K562 (cell line): ENCODE results near the gene LHX3. TPM values are rescaled to one million over a fixed set of nuclear protein-coding genes. Genes with fewer than 3 reads are reported as not detected.

Source experiments
- CBFB ChIP-seq: sonication (generic); formaldehyde crosslinking; IDR thresholded peaks from 2 replicates; pipeline ENCODE4 v1.4.0; 2020; ENCODE audit warnings: mild to moderate bottlenecking, missing genetic modification reagents
- POLR2H ChIP-seq: IDR thresholded peaks from 2 replicates; pipeline ENCODE4 v1.6.1; 2016; ENCODE audit warnings: missing genetic modification characterization, low read depth, mild to moderate bottlenecking, control low read depth, missing compliant biosample characterization, moderate library complexity
- SETDB1 ChIP-seq: IDR thresholded peaks from one replicate; pipeline ENCODE4 v1.6.1; 2012; ENCODE audit warnings: low read length, control low read depth, inconsistent platforms
- YBX1 ChIP-seq: fragments of 450-650 bp; IDR thresholded peaks from 2 replicates; pipeline ENCODE4 v1.7.1; 2016; ENCODE audit warnings: mild to moderate bottlenecking
- ZNF407 ChIP-seq: fragments of 450-650 bp; IDR thresholded peaks from 2 replicates; pipeline ENCODE4 v1.6.1; 2016; ENCODE audit warnings: low read depth
- ZNF583 ChIP-seq: fragments of 250-450 bp; sonication (Bioruptor Pico); IDR thresholded peaks from 2 replicates; pipeline ENCODE4 v1.4.0; 2020
- polyA plus RNA-seq, 8 experiments: library from polyadenylated mRNA; depleted of rRNA in 4 of 8; stranded (reverse) in 5 of 8; unstranded in 3 of 8; fragments of >200 nt; fragmentation: Nextera tagmentation in 2 of 8; fragmentation: Illumina TruSeq in 1 of 8; extraction: Ambion mirVana in 2 of 8; extraction: Trizol in 1 of 8; gene quantifications; 2 replicates each; pipeline versions ENCODE4 v1.2.1 to v1.2.3, GENCODE V29; 2011 to 2014; ENCODE audit warnings: inconsistent platforms in 1 of 8, missing spikeins in 1 of 8
- total RNA-seq, 7 experiments: library from RNA; depleted of rRNA in 6 of 7; stranded (reverse); fragments of >200 nt in 6 of 7; fragmentation: Illumina TruSeq in 2 of 7; extraction: Trizol in 2 of 7; gene quantifications; 2 replicates each; pipeline versions ENCODE4 v1.2.1 to v1.2.3, GENCODE V29; 2011 to 2021; ENCODE audit warnings: low replicate concordance in 1 of 7
- TF ChIP-seq, protein P1 (sequence below): fragments of 250-450 bp; sonication (Bioruptor Pico); IDR thresholded peaks from 2 replicates; pipeline ENCODE4 v1.9.0; 2021; ENCODE audit warnings: mild to moderate bottlenecking, inconsistent platforms

Gene LHX3
- total and polyA plus RNA-seq, 9 of the 15 experiments (the other 6 are each of a cell fraction or from before 2014, with no cell fraction given) = 0.09 TPM; not detected in 8

GRCh38 chr9:136180586-136180985, 24.3 kb downstream of the LHX3 start (continued):
- TF ChIP-seq ZNF407 (no peak), POLR2H (no peak), YBX1 (no peak), CBFB (CRISPR knock-in tag) (no peak), SETDB1 (no peak), ZNF583 (no peak)
- TF ChIP-seq, protein P1, sequence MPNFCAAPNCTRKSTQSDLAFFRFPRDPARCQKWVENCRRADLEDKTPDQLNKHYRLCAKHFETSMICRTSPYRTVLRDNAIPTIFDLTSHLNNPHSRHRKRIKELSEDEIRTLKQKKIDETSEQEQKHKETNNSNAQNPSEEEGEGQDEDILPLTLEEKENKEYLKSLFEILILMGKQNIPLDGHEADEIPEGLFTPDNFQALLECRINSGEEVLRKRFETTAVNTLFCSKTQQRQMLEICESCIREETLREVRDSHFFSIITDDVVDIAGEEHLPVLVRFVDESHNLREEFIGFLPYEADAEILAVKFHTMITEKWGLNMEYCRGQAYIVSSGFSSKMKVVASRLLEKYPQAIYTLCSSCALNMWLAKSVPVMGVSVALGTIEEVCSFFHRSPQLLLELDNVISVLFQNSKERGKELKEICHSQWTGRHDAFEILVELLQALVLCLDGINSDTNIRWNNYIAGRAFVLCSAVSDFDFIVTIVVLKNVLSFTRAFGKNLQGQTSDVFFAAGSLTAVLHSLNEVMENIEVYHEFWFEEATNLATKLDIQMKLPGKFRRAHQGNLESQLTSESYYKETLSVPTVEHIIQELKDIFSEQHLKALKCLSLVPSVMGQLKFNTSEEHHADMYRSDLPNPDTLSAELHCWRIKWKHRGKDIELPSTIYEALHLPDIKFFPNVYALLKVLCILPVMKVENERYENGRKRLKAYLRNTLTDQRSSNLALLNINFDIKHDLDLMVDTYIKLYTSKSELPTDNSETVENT (CRISPR knock-in tag) = no peak
